ENCODE results near the gene ZFHX2.

The ZFHX2 gene

GRCh38 chr14:23572836-23573235, 21.3 kb upstream of the ZFHX2 start:
- no peak for DNase-seq (ENCODE audit: low read depth in 2 of 2)

GRCh38 chr14:23572524-23572828, 20.9 kb upstream of the ZFHX2 start:
- no peak for DNase-seq (ENCODE audit: low read depth in 2 of 2)

- DNase-seq (ENCODE audit: low read depth in 2 of 2) = no peak
These were observed 20.3 kb upstream of the ZFHX2 start for GRCh38 chr14:23571701-23572523.

GRCh38 chr14:23570806-23571483, 19.4 kb upstream of the ZFHX2 start:
- no peak for DNase-seq (ENCODE audit: low read depth in 2 of 2)

- no peak for DNase-seq (ENCODE audit: low read depth in 2 of 2)
These were observed 18.0 kb upstream of the ZFHX2 start for GRCh38 chr14:23569443-23570151.

GRCh38 chr14:23568600-23569331, 17.2 kb upstream of the ZFHX2 start:
- no peak for DNase-seq (ENCODE audit: low read depth in 2 of 2)

- no peak for DNase-seq (ENCODE audit: low read depth in 2 of 2)
These were observed 16.5 kb upstream of the ZFHX2 start for GRCh38 chr14:23568021-23568599.

GRCh38 chr14:23567186-23568020, 15.8 kb upstream of the ZFHX2 start, which contains the start of gene AP1G2:
Gene AP1G2, minus strand, starts transcription at chr14:23567791. Its CDS starts 477 bp downstream, at chr14:23567314.
- DNase-seq (ENCODE audit: low read depth in 2 of 2) = peak; percentile 38 to 42

GRCh38 chr14:23566778-23567185, 15.2 kb upstream of the ZFHX2 start:
- DNase-seq (ENCODE audit: low read depth in 2 of 2) = no peak

- DNase-seq (ENCODE audit: low read depth in 2 of 2) = no peak
These were observed 14.7 kb upstream of the ZFHX2 start for GRCh38 chr14:23566112-23566777.

- no peak for DNase-seq (ENCODE audit: low read depth in 2 of 2)
These were observed 14.1 kb upstream of the ZFHX2 start for GRCh38 chr14:23565626-23566025.

GRCh38 chr14:23564876-23565275, 13.3 kb upstream of the ZFHX2 start:
- DNase-seq (ENCODE audit: low read depth in 2 of 2) = no peak

GRCh38 chr14:23564181-23564812, 12.7 kb upstream of the ZFHX2 start:
- no peak for DNase-seq (ENCODE audit: low read depth in 2 of 2)

- DNase-seq (ENCODE audit: low read depth in 2 of 2) = no peak
These were observed 12.1 kb upstream of the ZFHX2 start for GRCh38 chr14:23563473-23564180.

GRCh38 chr14:23562822-23563472, 11.4 kb upstream of the ZFHX2 start:
- no peak for DNase-seq (ENCODE audit: low read depth in 2 of 2)

- no peak for DNase-seq (ENCODE audit: low read depth in 2 of 2)
These were observed 10.6 kb upstream of the ZFHX2 start for GRCh38 chr14:23561873-23562821.

GRCh38 chr14:23561259-23561658, 9.7 kb upstream of the ZFHX2 start:
- no peak for DNase-seq (ENCODE audit: low read depth in 2 of 2)
